Measurements from ENCODE around the gene UBAC2. TPM values are rescaled to one million over a fixed set of nuclear protein-coding genes. Genes with fewer than 3 reads are reported as not detected.

The UBAC2 gene
- total and polyA plus RNA-seq, 2 donors (not counting 3 experiments of a cell fraction or from before 2014, with no cell fraction given), result 45.7 to 54.4 TPM

- dilution Hi-C loops (cut with MboI; ENCODE audit: extremely low pct_ligation_motif_present, low sequenced_read_pairs) (no loop called here), intact Hi-C loops (cut with micrococcal nuclease) (no loop called here)
- no peak for FAIRE-seq
- Histone ChIP-seq H3K79me2 (ENCODE audit: control insufficient read depth, insufficient read depth, low read length) (no peaks in the 10 kb centered on the region), H3K9ac (replicated peaks; ENCODE audit: extremely low read depth, insufficient read depth, low read length) (no peak overlapping the region), H3K9me3 (replicated peaks; ENCODE audit: control insufficient read depth, insufficient read depth, low read length) (no peaks in the 10 kb centered on the region), H4K20me1 (replicated peaks; ENCODE audit: control insufficient read depth, extremely low read depth, insufficient read depth, low read length) (no peaks in the 10 kb centered on the region), H3K27me3 (ENCODE audit: control insufficient read depth in 2 of 2, insufficient read depth in 2 of 2, low read length in 2 of 2) (no peaks in the 10 kb centered on the region), H3K4me2 (ENCODE audit: insufficient read depth, low read length) (no peak overlapping the region), H3K36me3 (ENCODE audit: control insufficient read depth in 2 of 2, extremely low read depth in 1 of 2, insufficient read depth in 2 of 2, low read length in 2 of 2) (no peaks in the 10 kb centered on the region), H2AFZ (ENCODE audit: low read depth, low read length) (no peak overlapping the region), H3K4me3 (replicated peaks in 1 of 3; ENCODE audit: insufficient read depth in 1 of 3, low read depth in 1 of 3, low read length in 3 of 3) (no peak overlapping the region), H3K27ac (ENCODE audit: insufficient read depth, low read depth, low read length) (no peak overlapping the region), H3K9me1 (replicated peaks; ENCODE audit: control insufficient read depth, extremely low read depth, insufficient read depth, low read length) (no peaks in the 10 kb centered on the region), H3K4me1 (ENCODE audit: control insufficient read depth, extremely low read depth, insufficient read depth, low read length) (no peaks in the 10 kb centered on the region)
- BruUV-seq (replicated peaks), result no TSS peak
- CTCF ChIA-PET, result interaction anchor here (1.1 to 1.6 kb wide), 3 partner anchors 16 to 138 kb away, joined by 3 to 7 read pairs (median 4); no protein-coding TSS in a partner anchor
- TF ChIP-seq POLR2AphosphoS5 (IDR thresholded peaks at IDR 0.05; ENCODE audit: insufficient read depth, low read depth, low read length) (no peak), CTCF (IDR thresholded peaks at IDR 0.05; ENCODE audit: extremely low read depth in 1 of 2, insufficient read depth in 1 of 2, low read depth in 1 of 2, low read length in 2 of 2) (no peak), GATA2 (IDR thresholded peaks at IDR 0.05; ENCODE audit: insufficient read depth, insufficient read length, low read depth, low read length) (no peak), FOS (IDR thresholded peaks at IDR 0.05; ENCODE audit: borderline replicate concordance, insufficient read depth, low read length) (no peak), MAX (IDR thresholded peaks at IDR 0.05; ENCODE audit: insufficient read depth, insufficient read length) (no peak), MYC (IDR thresholded peaks at IDR 0.05; ENCODE audit: low read depth, low read length) (no peak), POLR2A (IDR thresholded peaks at IDR 0.05; ENCODE audit: low read depth, low read length) (no peak), JUN (IDR thresholded peaks at IDR 0.05; ENCODE audit: borderline replicate concordance, insufficient read depth, insufficient read length, low read depth) (no peak)
- no peak for DNase-seq (ENCODE audit: low read depth, low spot score)
- POLR2A ChIA-PET, result no interaction called here
Observed at GRCh38 chr13:99404005-99404755, 203.5 kb downstream of the UBAC2 start.
